ENCODE data around the gene PER3. TPM values are rescaled to one million over a fixed set of nuclear protein-coding genes. Genes with fewer than 3 reads are reported as not detected.

Gene PER3
- total and polyA plus RNA-seq, 2 donors (not counting 1 experiment from before 2014, with no cell fraction given), result 2.4 to 5.8 TPM

- H2AFZ ChIP-seq (ENCODE audit: insufficient read depth, low read depth, low read length, poor library complexity, severe bottlenecking), result no peak overlapping the region
- ChIA-PET CTCF (no interaction called here), POLR2A (no interaction called here)
- H3K36me3 ChIP-seq (replicated peaks in 1 of 2; ENCODE audit: control extremely low read depth in 1 of 2, control insufficient read depth in 1 of 2, extremely low read depth in 1 of 2, insufficient read depth in 2 of 2, low read length in 1 of 2), result no peaks in the 10 kb centered on the region
- H3K27ac ChIP-seq (ENCODE audit: low read length in 2 of 2), result no peak overlapping the region
- ATAC-seq (ENCODE audit: low read depth) (no peak), DNase-seq (no peak)
- H3K4me2 ChIP-seq (replicated peaks; ENCODE audit: low read depth, low read length, poor library complexity, severe bottlenecking), result no peak overlapping the region
- intact Hi-C loops (cut with micrococcal nuclease), result no loop called here
- Mint-ChIP-seq H3K4me3 (no peak overlapping the region), H3K27me3 (peaks cover 4% of the 10 kb centered on the region), H3K27ac (no peak overlapping the region), H3K9me3 (ENCODE audit: insufficient read depth) (peaks cover 7% of the 10 kb centered on the region), H3K4me1 (no peaks in the 10 kb centered on the region)
- TF ChIP-seq CTCF (IDR thresholded peaks at IDR 0.05) (no peak), EZH2 (IDR thresholded peaks at IDR 0.05; ENCODE audit: borderline replicate concordance, insufficient read depth, low read depth, low read length, poor library complexity, severe bottlenecking) (no peak)
- peaks cover 5 to 24% (median 5%) of the 10 kb centered on the region in 3 donors for H3K9me3 ChIP-seq (ENCODE audit: control extremely low read depth in 1 of 3, control insufficient read depth in 2 of 3, insufficient read depth in 1 of 3, low read length in 2 of 3)
- no peaks in the 10 kb centered on the region for H3K79me2 ChIP-seq (ENCODE audit: control insufficient read depth, insufficient read depth, low read length)
- H3K4me3 ChIP-seq (ENCODE audit: control extremely low read depth in 1 of 5, extremely low read depth in 1 of 5, insufficient read depth in 1 of 5, low read depth in 2 of 5, low read length in 4 of 5), result no peak overlapping the region
- H3K27me3 ChIP-seq (replicated peaks in 1 of 4; ENCODE audit: control extremely low read depth in 1 of 4, control insufficient read depth in 3 of 4, insufficient read depth in 4 of 4, low read length in 3 of 4), result peaks cover 0 to 5% (median 0%) of the 10 kb centered on the region in 4 experiments
- H4K20me1 ChIP-seq (ENCODE audit: control insufficient read depth, insufficient read depth, low read length, poor library complexity, severe bottlenecking), result no peaks in the 10 kb centered on the region
- WGBS (ENCODE audit: insufficient coverage), result 100% methylated on average over 1 of the region's 3 CpGs
- no peak overlapping the region for H3K9ac ChIP-seq (ENCODE audit: low read length)
- no peaks in the 10 kb centered on the region for H3K4me1 ChIP-seq (ENCODE audit: control insufficient read depth in 2 of 2, insufficient read depth in 2 of 2, low read length in 2 of 2)
These were observed 95.1 kb downstream of the PER3 start for GRCh38 chr1:7879228-7879627.

GRCh38 chr1:7884757-7885156 lies 100.7 kb downstream of the PER3 start:
- Mint-ChIP-seq H3K4me3 (no peak overlapping the region), H3K9me3 (ENCODE audit: insufficient read depth) (peaks cover 4% of the 10 kb centered on the region), H3K4me1 (no peaks in the 10 kb centered on the region), H3K27ac (no peak overlapping the region), H3K27me3 (peaks cover 6% of the 10 kb centered on the region)
- H2AFZ ChIP-seq (ENCODE audit: insufficient read depth, low read depth, low read length, poor library complexity, severe bottlenecking), result no peak overlapping the region
- no peaks in the 10 kb centered on the region for H3K4me1 ChIP-seq (ENCODE audit: control insufficient read depth in 2 of 2, insufficient read depth in 2 of 2, low read length in 2 of 2)
- H3K9ac ChIP-seq (ENCODE audit: low read length), result no peak overlapping the region
- DNase-seq (no peak), ATAC-seq (ENCODE audit: low read depth) (no peak)
- CTCF ChIA-PET, result no interaction called here
- H3K79me2 ChIP-seq (ENCODE audit: control insufficient read depth, insufficient read depth, low read length), result no peaks in the 10 kb centered on the region
- POLR2A ChIA-PET, result no interaction called here
- no peaks in the 10 kb centered on the region for H4K20me1 ChIP-seq (ENCODE audit: control insufficient read depth, insufficient read depth, low read length, poor library complexity, severe bottlenecking)
- intact Hi-C loops (cut with micrococcal nuclease), result no loop called here
- H3K4me3 ChIP-seq (ENCODE audit: control extremely low read depth in 1 of 5, extremely low read depth in 1 of 5, insufficient read depth in 1 of 5, low read depth in 2 of 5, low read length in 4 of 5), result no peak overlapping the region
- no peak overlapping the region for H3K4me2 ChIP-seq (replicated peaks; ENCODE audit: low read depth, low read length, poor library complexity, severe bottlenecking)
- H3K27ac ChIP-seq (ENCODE audit: low read length in 2 of 2), result no peak overlapping the region
- 100% methylated on average over 1 of the region's 1 CpG for WGBS (ENCODE audit: insufficient coverage)
- peaks cover 0 to 6% (median 5%) of the 10 kb centered on the region in 3 donors for H3K9me3 ChIP-seq (ENCODE audit: control extremely low read depth in 1 of 3, control insufficient read depth in 2 of 3, insufficient read depth in 1 of 3, low read length in 2 of 3)
- peaks cover 0 to 14% (median 8%) of the 10 kb centered on the region in 4 experiments for H3K27me3 ChIP-seq (replicated peaks in 1 of 4; ENCODE audit: control extremely low read depth in 1 of 4, control insufficient read depth in 3 of 4, insufficient read depth in 4 of 4, low read length in 3 of 4)
- TF ChIP-seq EZH2 (IDR thresholded peaks at IDR 0.05; ENCODE audit: borderline replicate concordance, insufficient read depth, low read depth, low read length, poor library complexity, severe bottlenecking), result no peak
- no peak for TF ChIP-seq CTCF (IDR thresholded peaks at IDR 0.05)
- no peaks in the 10 kb centered on the region for H3K36me3 ChIP-seq (replicated peaks in 1 of 2; ENCODE audit: control extremely low read depth in 1 of 2, control insufficient read depth in 1 of 2, extremely low read depth in 1 of 2, insufficient read depth in 2 of 2, low read length in 1 of 2)
